Activated naive CD4-positive, alpha-beta T cell treated with Interleukin-2 at 50 U/mL for 16 hours (primary cell): ENCODE data around the gene SLC25A24.
"Not testable (repeated sequence)": the region's sequence is repeated elsewhere in the genome, so short reads cannot be mapped to it uniquely, and the experiment has no call there.

Experiments
- DNase-seq: peaks from one replicate; pipeline ENCODE4 v3.0.0-alpha.2; 2020

SLC25A24 gene

GRCh38 chr1:108199781-108200686 lies at the start of gene SLC25A24:
SLC25A24 (minus strand) TSS chr1:108200343; CDS start chr1:108200138, 205 bp downstream.
- DNase-seq, result peak; percentile 79

GRCh38 chr1:108243976-108244375 lies 43.8 kb upstream of the SLC25A24 start, which contains the start of gene NBPF4:
NBPF4 (minus strand) TSS chr1:108244076; CDS start chr1:108243761, 315 bp downstream.
- DNase-seq, result not testable (repeated sequence)

GRCh38 chr1:108239426-108239825 lies 39.3 kb upstream of the SLC25A24 start:
- DNase-seq, result not testable (repeated sequence)

- DNase-seq, result not testable (repeated sequence)
These were observed 35.2 kb upstream of the SLC25A24 start for GRCh38 chr1:108235308-108235707.

- not testable (repeated sequence) for DNase-seq
These were observed 32.0 kb upstream of the SLC25A24 start for GRCh38 chr1:108232183-108232582.

- not testable (repeated sequence) for DNase-seq
These were observed 29.8 kb upstream of the SLC25A24 start for GRCh38 chr1:108229976-108230375.

- not testable (repeated sequence) for DNase-seq
These were observed 27.6 kb upstream of the SLC25A24 start for GRCh38 chr1:108227772-108228171.

- not testable (repeated sequence) for DNase-seq
These were observed 26.7 kb upstream of the SLC25A24 start for GRCh38 chr1:108226855-108227254.

- not testable (repeated sequence) for DNase-seq
These were observed 23.1 kb upstream of the SLC25A24 start for GRCh38 chr1:108223226-108223625.

GRCh38 chr1:108217515-108218174 lies 17.5 kb upstream of the SLC25A24 start:
- not testable (repeated sequence) for DNase-seq

- not testable (repeated sequence) for DNase-seq
These were observed 16.9 kb upstream of the SLC25A24 start for GRCh38 chr1:108217007-108217406.

GRCh38 chr1:108216028-108216890 lies 16.1 kb upstream of the SLC25A24 start:
- not testable (repeated sequence) for DNase-seq

GRCh38 chr1:108214641-108215465 lies 14.7 kb upstream of the SLC25A24 start:
- not testable (repeated sequence) for DNase-seq

- DNase-seq, result no peak
These were observed 10.9 kb upstream of the SLC25A24 start for GRCh38 chr1:108211014-108211413.

- peak; percentile 11 for DNase-seq
These were observed 9.4 kb upstream of the SLC25A24 start for GRCh38 chr1:108209456-108210108.

GRCh38 chr1:108208724-108209446 lies 8.7 kb upstream of the SLC25A24 start:
- DNase-seq, result no peak

GRCh38 chr1:108203582-108203981 lies 3.4 kb upstream of the SLC25A24 start:
- DNase-seq, result not testable (repeated sequence)

GRCh38 chr1:108201687-108202086 lies 1.5 kb upstream of the SLC25A24 start:
- no peak for DNase-seq

GRCh38 chr1:108200687-108201051 lies 526 bp upstream of the SLC25A24 start:
- DNase-seq, result peak; percentile 47

GRCh38 chr1:108199201-108199691 lies 897 bp downstream of the SLC25A24 start:
- no peak for DNase-seq
